GM18526 (cell line): ENCODE measurements around the gene SMCR8.
A peak's percentile ranks its signal among the peaks of the same experiment; 100 is the strongest.

Experiments
- POLR2A ChIP-seq: IDR thresholded peaks from 3 replicates; pipeline ENCODE4 v1.6.1; 2011; ENCODE audit not compliant: insufficient read length; ENCODE audit errors: extremely low read depth

The SMCR8 gene

DNA sequence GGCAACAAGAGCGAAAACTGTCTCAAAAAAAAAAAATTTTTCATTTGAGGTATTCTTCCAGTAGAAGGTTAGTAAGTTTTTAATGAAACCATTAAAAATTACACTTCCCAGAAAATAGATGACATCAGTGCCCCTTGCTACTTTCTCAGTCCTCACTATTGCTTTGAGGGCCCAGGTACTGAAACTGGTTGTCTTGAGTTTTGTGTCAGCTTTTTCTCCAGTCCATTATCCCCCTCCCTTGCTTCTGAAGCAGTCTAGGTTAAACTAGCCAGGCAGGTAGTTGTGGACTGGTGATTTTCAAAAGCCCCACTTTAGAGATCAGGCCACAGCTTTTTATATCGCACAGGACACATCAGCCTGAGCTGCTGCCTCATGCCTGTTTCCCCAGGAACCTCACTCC is 10.9 kb downstream of the SMCR8 start:
- no peak for TF ChIP-seq POLR2A

- no peak for TF ChIP-seq POLR2A
Measured at GRCh38 chr17:18326572-18326971, 11.5 kb downstream of the SMCR8 start.

- TF ChIP-seq POLR2A, result no peak
Measured at GRCh38 chr17:18327093-18327492, 12.0 kb downstream of the SMCR8 start.

DNA sequence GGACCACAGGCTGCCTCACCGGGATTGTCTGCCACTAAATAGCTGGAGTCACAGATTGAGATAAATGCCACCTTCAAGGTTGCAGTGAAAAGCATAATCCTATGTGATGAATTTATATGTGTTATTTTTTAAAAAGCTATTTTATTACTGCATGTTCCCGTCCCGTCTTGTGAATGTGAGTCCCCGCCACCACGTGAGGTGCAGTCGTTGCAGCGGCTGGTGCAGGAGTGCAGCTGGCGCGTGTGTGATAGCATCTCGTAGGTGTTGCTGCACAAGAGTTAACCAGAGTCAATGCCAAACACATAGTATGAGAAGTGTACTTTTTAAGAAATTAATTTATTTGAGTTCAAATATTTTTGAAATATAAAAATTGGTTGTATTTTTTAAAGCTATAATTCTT is 12.5 kb downstream of the SMCR8 start:
- TF ChIP-seq POLR2A, result no peak

GRCh38 chr17:18328643-18329204 is 13.6 kb downstream of the SMCR8 start:
- no peak for TF ChIP-seq POLR2A

- TF ChIP-seq POLR2A, result no peak
Measured at GRCh38 chr17:18331879-18332278, 16.8 kb downstream of the SMCR8 start.

- no peak for TF ChIP-seq POLR2A
Measured at GRCh38 chr17:18332909-18333489, 17.9 kb downstream of the SMCR8 start.

- TF ChIP-seq POLR2A, result no peak
Measured at GRCh38 chr17:18339933-18340332, 24.8 kb downstream of the SMCR8 start.

- TF ChIP-seq POLR2A, result no peak
Measured at GRCh38 chr17:18344021-18344420, 28.9 kb downstream of the SMCR8 start.

DNA sequence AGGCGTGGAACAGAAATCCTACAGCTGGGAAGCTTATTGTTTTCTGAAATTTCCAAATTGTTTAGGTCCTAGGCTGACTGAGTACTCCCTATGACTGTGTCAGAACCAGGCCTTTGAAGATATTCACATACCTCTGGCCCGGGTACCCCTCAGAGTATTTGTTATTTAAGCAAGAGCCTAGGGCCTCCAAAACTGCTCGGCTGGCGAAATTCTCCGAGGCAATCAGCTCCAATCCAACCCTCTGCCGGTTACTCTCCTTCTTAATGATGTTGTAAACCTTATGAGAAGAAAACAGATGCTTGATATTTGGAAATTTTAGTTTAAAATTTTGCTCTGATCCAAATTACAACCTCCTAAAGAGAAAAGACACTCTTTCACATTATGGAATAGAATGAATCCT is 38.4 kb downstream of the SMCR8 start:
- TF ChIP-seq POLR2A, result no peak

- no peak for TF ChIP-seq POLR2A
Measured at GRCh38 chr17:18356624-18357023, 41.5 kb downstream of the SMCR8 start.

- no peak for TF ChIP-seq POLR2A
Measured at GRCh38 chr17:18360518-18360917, 45.4 kb downstream of the SMCR8 start.

- TF ChIP-seq POLR2A, result no peak
Measured at GRCh38 chr17:18361837-18362697, 47.0 kb downstream of the SMCR8 start.

GRCh38 chr17:18362698-18363100 is 47.6 kb downstream of the SMCR8 start:
- TF ChIP-seq POLR2A, result no peak

DNA sequence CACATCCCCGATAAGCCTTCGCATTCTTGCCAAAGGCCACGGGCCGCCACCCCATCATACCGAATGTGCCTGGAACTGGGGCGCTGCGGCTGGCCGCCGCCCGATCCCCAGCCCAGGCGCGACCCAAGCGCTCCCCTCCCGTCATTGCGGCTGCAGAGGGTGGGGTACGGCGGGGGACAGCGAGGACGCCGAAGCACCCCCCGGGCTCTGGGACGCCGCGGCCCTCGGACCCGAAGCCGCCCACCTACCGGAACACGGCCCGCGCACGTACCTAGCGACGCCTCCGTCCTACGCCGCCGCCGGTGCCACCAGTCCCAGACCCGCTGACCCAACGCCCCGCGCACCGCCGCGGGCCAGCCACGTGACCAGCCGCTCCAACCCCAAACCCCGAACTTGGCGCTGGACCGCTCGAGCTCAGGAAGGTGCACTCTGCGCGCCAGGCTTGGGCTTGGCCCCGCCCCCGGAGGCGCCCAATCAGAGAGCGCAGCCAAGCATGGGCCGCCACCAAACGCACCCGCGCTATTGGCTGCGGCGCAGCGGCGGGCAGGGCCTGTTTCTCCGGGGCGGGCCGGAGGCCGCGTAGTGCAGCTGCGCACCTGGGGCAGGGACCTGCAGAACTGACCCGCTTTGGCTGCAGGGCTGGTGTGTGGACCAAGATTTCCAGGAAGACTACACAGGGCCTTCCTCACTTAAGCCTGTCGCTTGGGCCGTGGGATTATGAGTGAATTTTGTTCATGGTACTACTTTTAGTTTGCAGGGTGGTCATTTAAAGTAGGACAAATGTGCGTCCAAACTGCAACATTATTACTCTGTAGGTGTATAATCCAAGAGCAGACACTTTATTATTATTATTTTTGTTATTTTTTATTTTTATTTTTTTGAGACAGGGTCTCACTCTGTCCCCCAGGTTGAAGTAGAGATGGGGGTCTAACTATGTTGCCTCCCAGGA is 48.3 kb downstream of the SMCR8 start, which contains the start of gene SHMT1:
SHMT1 (minus strand) TSS at position 450 of the 949 bp plus-strand sequence. CDS start 7,569 bp downstream, outside the sequence.
- peak; percentile 78 for TF ChIP-seq POLR2A
